Measurements from ENCODE around the gene PRR23B.
"Not testable (repeated sequence)": the region's sequence is repeated elsewhere in the genome, so short reads cannot be mapped to it uniquely, and the experiment has no call there.

Gene PRR23B

DNA sequence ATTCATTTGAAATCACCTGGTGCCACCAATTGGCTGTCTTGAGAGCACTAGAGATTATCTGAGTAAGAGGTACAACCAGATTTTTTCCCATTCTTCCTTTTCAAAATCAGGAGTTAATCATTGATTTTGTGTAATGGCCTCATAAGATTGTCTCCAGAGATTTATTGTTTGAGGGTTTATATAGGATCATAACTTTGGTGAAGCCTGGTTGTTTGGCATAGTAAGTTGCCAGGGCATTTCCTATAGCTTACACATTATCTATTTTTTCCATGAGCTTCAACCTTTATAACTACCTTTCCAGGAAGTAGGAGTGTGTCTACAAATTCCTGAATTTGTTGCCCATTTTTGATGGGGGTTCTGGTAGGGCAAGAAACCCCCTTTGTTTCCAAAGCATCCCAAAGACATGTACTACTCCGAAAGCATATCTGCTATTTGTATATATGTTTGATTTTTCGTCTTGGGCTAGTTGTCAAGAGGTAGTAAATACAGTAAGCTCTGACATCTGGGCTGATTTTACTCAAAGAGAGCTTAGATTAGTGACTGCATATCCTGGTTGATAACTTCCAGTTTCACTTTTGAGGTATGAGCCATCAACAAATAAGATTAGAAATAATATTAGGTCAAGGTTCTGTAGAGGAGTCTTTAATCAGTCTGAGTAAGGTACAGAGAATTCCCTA, 11.7 kb upstream of the PRR23B start:
- TF ChIP-seq, protein P1, sequence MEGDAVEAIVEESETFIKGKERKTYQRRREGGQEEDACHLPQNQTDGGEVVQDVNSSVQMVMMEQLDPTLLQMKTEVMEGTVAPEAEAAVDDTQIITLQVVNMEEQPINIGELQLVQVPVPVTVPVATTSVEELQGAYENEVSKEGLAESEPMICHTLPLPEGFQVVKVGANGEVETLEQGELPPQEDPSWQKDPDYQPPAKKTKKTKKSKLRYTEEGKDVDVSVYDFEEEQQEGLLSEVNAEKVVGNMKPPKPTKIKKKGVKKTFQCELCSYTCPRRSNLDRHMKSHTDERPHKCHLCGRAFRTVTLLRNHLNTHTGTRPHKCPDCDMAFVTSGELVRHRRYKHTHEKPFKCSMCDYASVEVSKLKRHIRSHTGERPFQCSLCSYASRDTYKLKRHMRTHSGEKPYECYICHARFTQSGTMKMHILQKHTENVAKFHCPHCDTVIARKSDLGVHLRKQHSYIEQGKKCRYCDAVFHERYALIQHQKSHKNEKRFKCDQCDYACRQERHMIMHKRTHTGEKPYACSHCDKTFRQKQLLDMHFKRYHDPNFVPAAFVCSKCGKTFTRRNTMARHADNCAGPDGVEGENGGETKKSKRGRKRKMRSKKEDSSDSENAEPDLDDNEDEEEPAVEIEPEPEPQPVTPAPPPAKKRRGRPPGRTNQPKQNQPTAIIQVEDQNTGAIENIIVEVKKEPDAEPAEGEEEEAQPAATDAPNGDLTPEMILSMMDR (IDR thresholded peaks at IDR 0.05; ENCODE audit: low read depth, low read length) = no peak
- no peak for DNase-seq (ENCODE audit: low read depth in 2 of 2)
- H3K4me3 ChIP-seq (replicated peaks in 1 of 2; ENCODE audit: low read depth in 2 of 2, low read length in 2 of 2) = no peak overlapping the region

DNA sequence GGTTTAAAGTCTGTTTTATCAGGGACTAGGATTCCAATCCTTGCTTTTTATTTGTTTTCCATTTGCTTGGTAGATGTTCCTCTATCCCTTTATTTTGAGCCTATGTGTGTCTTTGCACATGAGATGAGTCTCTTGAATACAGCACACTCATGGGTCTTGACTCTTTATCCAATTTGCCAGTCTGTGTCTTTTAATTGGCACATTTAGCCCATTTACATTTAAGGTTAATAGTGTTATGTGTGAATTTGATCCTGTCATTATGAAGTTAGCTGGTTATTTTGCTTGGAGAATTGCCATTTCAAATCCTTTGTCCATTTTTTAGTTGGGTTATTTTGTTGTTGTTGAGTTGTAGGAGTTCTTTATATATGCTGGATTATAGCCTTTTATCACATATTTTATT, 9.8 kb upstream of the PRR23B start:
- DNase-seq (ENCODE audit: low read depth in 2 of 2); H3K4me3 ChIP-seq (replicated peaks in 1 of 2; ENCODE audit: low read depth in 2 of 2, low read length in 2 of 2): not testable (repeated sequence)

DNA sequence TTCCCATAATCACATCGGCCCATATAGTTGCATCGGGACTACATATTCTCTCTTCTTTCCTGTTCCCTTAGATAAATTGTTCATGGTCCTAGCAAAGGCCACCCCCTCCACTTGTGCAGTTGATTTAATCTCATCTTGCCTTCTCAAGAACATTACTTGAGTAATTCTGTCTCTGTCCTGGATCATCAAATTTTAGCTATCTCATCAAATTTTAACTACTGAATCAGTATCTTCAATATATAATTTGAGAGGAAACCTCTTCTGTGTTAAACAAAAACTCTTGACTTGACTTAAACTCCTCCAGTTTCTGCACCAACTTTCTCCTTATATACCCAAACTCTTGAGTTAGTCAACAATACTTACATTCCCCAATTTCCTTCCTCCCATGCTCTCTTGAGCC, 4.2 kb upstream of the PRR23B start:
- TF ChIP-seq, protein P1 (IDR thresholded peaks at IDR 0.05; ENCODE audit: low read depth, low read length) = no peak
- no peak overlapping the region for H3K4me3 ChIP-seq (replicated peaks in 1 of 2; ENCODE audit: low read depth in 2 of 2, low read length in 2 of 2)
- DNase-seq (ENCODE audit: low read depth in 2 of 2) = no peak

DNA sequence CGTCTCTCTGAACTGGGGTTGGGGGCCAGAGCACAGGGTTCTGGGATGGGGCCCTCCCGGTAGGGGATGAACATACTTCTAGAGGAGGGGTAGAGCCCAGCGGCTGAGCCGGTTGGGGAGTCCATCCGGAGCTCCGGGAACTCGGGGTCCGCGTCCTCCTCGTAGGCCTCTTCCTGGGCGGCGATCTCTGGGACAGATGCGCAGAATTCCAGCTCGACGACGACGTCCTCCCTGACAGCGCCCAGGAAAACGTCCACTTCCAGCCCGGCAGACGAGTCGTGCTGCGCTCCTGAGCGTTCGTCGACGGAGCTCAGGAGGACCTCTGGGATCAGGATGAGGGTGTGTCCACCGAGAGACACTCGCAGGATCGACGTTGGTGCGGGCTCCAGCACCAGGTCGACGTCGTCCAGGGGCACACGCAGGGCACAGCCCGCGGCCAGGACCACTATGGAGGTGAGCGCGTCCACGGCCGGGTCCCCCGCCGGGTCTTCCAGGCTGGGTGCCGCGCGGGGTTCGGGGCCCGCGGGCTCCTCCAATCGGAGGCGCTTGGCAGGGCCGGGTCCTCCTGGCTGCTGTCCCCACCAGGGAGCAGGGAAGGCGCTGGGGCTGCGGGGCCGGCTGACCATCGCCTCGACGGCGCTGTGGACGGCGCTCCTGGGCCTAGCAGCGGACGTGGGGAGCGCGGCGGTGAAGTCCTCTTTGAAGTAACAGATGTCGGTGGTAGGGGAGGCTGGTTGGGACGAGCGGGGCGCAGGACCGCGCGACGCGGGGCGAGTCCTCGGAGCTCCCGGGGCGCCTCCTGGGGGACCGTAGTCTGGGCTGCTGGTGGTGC, 474 bp downstream of the PRR23B start:
- no peak overlapping the region for H3K4me3 ChIP-seq (replicated peaks in 1 of 2; ENCODE audit: low read depth in 2 of 2, low read length in 2 of 2)
- no peak for DNase-seq (ENCODE audit: low read depth in 2 of 2)
- TF ChIP-seq, protein P1 (IDR thresholded peaks at IDR 0.05; ENCODE audit: low read depth, low read length) = no peak

DNA sequence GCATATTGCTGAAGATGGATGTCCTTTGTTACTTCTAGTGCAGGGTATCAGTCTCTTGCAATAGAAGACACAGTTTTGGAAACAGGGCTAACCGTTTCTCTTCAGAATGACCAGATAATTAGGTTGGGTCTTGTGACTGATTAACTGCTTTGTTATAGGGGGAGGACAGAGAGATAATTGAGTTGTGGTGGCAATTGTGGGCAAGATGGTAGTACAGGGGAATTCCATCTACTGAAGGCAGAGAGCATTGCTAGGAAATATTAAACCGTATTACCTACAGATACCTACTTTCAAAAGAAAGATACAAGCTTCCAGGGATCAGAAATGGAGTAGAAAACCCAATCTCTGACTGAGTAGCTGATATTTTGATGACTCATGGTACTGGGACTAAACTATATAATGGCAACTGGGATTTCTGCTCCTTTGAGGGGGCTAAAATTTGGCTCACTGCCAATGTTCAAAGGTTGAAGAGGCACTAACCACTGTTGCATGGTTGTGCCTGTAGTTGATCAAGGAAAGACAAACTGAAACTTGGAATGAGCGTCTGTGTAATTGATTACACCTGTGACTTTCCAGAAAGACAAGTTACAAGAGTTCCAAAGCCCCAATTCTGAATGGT, 4.2 kb downstream of the PRR23B start:
- TF ChIP-seq, protein P1 (IDR thresholded peaks at IDR 0.05; ENCODE audit: low read depth, low read length) = no peak
- DNase-seq (ENCODE audit: low read depth in 2 of 2) = no peak
- no peak overlapping the region for H3K4me3 ChIP-seq (replicated peaks in 1 of 2; ENCODE audit: low read depth in 2 of 2, low read length in 2 of 2)

DNA sequence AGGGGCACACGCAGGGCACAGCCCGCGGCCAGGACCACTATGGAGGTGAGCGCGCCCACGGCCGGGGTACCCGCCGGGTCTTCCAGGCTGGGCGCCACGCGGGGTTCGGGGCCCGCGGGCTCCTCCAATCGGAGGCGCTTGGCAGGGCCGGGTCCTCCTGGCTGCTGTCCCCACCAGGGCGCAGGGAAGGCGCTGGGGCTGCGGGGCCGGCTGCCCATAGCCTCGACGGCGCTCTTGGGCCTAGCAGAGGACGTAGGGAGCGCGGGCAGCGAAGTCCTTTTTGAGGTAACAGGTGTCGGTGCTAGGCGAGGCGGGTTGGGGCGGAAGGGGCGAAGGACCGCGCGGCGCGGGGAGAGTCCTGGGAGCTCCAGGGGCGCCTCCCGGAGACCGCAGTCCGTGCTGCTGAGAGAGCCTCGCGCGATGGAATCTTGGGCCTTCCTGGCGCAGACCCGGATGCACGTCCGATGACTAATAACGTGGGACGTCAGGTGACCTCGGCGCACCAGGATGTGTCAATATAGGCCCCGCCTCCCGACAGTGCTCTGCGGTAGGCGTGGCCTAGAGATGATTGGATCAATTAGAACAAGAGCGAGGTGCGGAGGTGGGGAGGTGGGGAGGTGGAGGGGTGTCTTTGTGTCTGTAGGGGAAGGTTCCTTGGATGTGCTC, 14.5 kb downstream of the PRR23B start, which contains the start of gene PRR23A:
Gene PRR23A, minus strand, starts transcription at position 218 of the 666 bp plus-strand sequence. Its CDS starts 0 bp downstream, at position 218.
- H3K4me3 ChIP-seq (replicated peaks in 1 of 2; ENCODE audit: low read depth in 2 of 2, low read length in 2 of 2) = no peak within 1 kb of the TSS
- TF ChIP-seq, protein P1 (IDR thresholded peaks at IDR 0.05; ENCODE audit: low read depth, low read length) = no peak
- no peak for DNase-seq (ENCODE audit: low read depth in 2 of 2)
